ENCODE measurements around the gene TMEM127.

TMEM127 gene

DNA sequence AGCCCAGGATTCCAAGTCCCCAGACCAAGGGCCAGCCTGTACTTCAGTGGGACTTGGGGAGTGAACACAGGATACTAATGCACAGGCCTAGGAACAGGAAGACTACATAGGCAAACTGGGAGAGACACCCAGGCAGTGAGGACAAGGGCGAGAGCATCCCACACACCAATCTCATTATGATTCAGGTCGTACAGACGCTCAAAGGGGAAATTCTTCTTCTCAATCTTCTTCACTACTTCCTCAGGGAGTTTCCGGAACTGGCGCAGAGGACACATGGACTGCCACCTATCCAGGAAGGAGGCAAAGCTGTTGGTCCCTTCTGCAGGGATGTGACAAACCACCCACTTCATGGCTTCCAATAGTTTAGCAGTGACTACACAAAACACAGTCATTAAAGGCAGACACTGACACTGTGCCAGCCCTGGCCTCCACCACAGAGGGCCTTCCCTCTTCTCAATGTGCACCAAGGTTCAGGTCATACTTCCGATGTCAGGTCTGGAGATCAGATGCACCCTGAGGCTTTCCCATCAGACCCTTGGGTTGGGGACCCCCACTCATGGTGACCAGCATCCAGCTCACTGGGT, 21.6 kb upstream of the TMEM127 start:
- no peak overlapping the region for H3K4me3 ChIP-seq (ENCODE audit: low read depth, low read length)
- POLR2A ChIA-PET, result no interaction called here
- TF ChIP-seq CTCF (IDR thresholded peaks at IDR 0.05; ENCODE audit: insufficient read depth, low read length, missing control alignments), result no peak
- CTCF ChIA-PET, result no interaction called here
- DNase-seq (ENCODE audit: low read depth, low spot score), result no peak

DNA sequence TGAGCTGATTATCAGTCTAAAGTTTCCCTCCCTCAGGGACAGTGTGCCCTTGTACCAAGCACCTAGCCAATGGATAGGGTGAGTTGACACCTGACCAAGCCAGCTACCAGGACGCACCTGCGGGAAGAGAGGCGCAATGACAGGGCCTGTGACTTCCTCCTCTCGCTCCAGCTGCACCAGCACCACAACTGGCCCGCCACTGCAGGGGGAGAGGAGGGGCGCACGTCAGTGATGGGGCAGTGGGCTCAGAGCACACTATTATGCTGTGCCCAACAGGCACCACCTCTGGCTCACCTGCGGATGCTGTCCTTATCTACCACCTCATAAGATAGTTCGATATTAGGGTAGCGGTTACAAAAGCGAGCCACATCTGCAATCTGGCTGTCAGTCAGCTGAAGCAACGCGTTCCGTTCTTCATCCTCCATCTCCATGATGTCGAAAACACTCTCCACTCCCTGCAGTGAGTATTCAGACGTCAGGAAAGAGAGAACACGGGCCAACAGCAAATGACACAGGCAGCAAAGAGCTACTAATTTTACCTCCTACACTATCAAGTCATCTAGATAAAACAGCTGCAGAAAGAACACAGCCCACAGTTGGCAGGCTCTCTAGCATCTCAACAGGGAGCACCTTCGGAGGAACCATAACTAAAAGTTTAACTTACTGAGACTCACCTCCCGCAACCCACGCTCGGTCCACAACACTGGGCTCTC, 11.1 kb upstream of the TMEM127 start:
- TF ChIP-seq CTCF (IDR thresholded peaks at IDR 0.05; ENCODE audit: insufficient read depth, low read length, missing control alignments), result no peak
- POLR2A ChIA-PET, result interaction anchor here (0.7 kb wide), 1 partner anchor 13 kb away, joined by 5 read pairs; no protein-coding TSS in a partner anchor
- H3K4me3 ChIP-seq (ENCODE audit: low read depth, low read length), result no peak overlapping the region
- CTCF ChIA-PET, result interaction anchor here (0.7 to 2.0 kb wide), 4 partner anchors 9 to 284 kb away, joined by 3 to 6 read pairs (median 4); no protein-coding TSS in a partner anchor
- DNase-seq (ENCODE audit: low read depth, low spot score), result no peak

DNA sequence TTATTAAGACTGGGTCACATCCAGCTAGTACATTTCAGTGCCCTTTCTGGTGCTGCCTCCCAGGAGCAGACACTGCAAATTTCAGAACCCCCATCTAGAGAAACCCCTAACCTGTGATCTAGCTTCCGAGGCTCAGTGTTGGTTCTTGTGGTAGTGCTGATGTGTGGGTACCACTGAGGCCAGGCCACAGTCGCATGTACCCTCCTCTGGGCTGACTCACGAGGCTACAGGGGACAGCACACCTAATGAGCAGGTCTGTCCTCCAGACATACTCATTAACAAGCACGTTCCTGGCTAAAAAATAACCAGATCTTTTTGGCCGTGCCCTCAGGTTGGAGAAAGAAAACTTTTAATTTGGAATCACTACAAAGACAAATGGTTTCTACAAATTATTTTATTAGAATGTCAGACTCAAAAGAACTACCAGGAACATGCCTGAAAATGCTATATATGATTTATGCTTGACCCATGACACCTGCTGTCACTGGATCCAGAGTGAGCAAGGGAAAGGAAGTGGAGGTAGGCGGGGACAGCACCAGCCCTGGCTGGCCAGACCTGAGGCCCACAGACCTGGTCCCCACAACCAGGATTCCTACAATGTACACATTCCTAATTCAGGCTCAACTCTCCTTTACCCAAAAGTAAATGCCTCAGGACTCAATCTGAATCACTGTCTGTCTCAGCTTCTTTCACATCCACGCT, 8.7 kb upstream of the TMEM127 start:
- no peak for DNase-seq (ENCODE audit: low read depth, low spot score)
- CTCF ChIA-PET, result interaction anchor here (0.9 to 4.8 kb wide), 6 partner anchors 10 to 282 kb away, joined by 3 to 18 read pairs (median 4); partner anchors contain the start of gene ASTL
- POLR2A ChIA-PET, result interaction anchor here (1.1 kb wide), 1 partner anchor 10 kb away, joined by 3 read pairs; no protein-coding TSS in a partner anchor
- no peak overlapping the region for H3K4me3 ChIP-seq (ENCODE audit: low read depth, low read length)
- TF ChIP-seq CTCF (IDR thresholded peaks at IDR 0.05; ENCODE audit: insufficient read depth, low read length, missing control alignments), result no peak

DNA sequence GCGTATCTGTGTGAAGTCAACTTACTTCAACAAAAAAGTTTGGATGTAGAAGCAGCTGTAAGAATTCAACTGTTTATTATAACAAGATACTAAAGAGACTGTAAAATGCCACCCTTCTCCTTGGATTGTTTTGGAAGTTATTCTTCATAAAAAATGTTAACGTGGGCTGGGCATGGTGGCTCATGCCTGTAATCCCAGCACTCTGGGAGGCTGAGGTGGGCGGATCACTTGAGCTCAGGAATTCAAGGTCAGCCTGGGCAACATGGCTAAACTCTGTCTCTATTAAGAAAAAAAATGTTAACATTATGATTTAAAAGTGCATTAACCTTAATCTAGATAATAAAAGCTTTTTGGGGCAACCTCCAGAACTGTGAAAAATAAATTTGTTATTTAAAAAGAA, 8.0 kb upstream of the TMEM127 start:
- CTCF ChIA-PET, result interaction anchor here (0.9 to 4.8 kb wide), 6 partner anchors 9 to 281 kb away, joined by 3 to 18 read pairs (median 4); partner anchors contain the start of gene ASTL
- POLR2A ChIA-PET, result interaction anchor here (1.1 kb wide), 1 partner anchor 11 kb away, joined by 3 read pairs; no protein-coding TSS in a partner anchor
- TF ChIP-seq CTCF (IDR thresholded peaks at IDR 0.05; ENCODE audit: insufficient read depth, low read length, missing control alignments), result no peak
- no peak for DNase-seq (ENCODE audit: low read depth, low spot score)
- no peak overlapping the region for H3K4me3 ChIP-seq (ENCODE audit: low read depth, low read length)

DNA sequence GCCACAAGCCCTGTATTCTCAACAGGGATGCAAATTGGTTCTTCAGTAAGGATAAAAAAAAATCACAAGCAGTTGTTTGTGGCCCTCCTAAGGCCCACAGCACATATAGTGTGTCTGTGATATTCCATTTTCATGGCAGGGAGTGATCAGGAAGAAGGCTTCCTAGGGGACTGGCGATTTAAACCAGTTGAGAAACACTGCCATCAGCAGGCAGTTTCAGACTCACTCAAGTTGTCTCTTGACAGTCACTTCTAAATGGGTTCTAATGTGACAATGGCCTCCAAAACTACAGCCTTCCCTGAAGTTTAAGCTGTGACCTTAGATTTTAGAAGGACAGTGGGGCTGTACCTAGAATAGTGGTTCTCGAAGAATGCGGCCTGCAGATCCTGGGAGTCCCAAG, 6.2 kb upstream of the TMEM127 start:
- no peak for TF ChIP-seq CTCF (IDR thresholded peaks at IDR 0.05; ENCODE audit: insufficient read depth, low read length, missing control alignments)
- CTCF ChIA-PET, result interaction anchor here (4.8 kb wide), 1 partner anchor 97 kb away, joined by 18 read pairs; no protein-coding TSS in a partner anchor
- POLR2A ChIA-PET, result no interaction called here
- H3K4me3 ChIP-seq (ENCODE audit: low read depth, low read length), result no peak overlapping the region
- DNase-seq (ENCODE audit: low read depth, low spot score), result no peak
